HG03521 (cell line): ENCODE measurements around the gene TMEM223.
"Not testable (repeated sequence)": the region's sequence is repeated elsewhere in the genome, so short reads cannot be mapped to it uniquely, and the experiment has no call there.

Experiments
- ATAC-seq: cut with Tn5 transposase; IDR thresholded peaks from one replicate; pipeline ENCODE4 v1.9.1; 2021; ENCODE audit warnings: mild to moderate bottlenecking, moderate library complexity; ENCODE audit not compliant: unreplicated experiment

Gene TMEM223

DNA sequence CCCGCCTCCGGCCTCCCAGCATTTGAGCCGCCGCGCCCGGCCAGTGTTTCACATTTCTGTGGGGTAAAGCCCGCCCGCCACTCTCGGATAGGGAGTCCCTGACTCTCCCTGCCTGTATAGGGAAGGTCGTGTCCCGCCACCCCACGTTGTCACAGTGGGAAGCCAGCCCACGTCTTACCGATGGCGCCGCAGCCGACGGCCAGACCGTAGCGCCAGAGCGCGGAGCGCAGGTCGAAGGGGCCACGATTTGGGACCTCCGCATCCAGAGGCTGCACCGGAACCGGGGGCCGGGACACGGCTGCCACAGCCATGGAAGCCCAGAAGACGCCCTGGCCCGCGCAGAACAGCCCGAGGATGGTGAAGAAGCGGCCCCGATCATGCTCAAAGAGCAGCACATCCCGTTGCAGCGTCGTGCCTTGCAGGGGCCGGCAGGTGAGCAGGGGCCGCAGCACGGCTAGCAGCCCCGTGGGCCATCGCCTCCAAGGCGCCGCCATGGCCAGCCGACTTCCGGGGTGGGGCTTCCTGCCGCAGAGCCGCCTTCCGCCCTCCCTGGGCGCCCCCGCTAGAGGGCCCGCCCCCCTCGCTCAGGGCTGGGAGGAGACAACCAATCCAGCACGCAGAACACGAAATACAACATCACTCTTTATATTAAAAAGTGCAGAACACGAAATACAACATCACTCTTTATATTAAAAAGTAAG, at the start of gene TMEM223:
TMEM223 (minus strand) TSS at position 506 of the 701 bp plus-strand sequence; CDS start at position 494, 12 bp downstream.
- peak; percentile 61 for ATAC-seq

- not testable (repeated sequence) for ATAC-seq
Measured at GRCh38 chr11:62840721-62841360, 49.0 kb upstream of the TMEM223 start.

- ATAC-seq, result peak; percentile 51
Measured at GRCh38 chr11:62839050-62839945, 47.5 kb upstream of the TMEM223 start, which contains the start of gene WDR74. Gene WDR74 (minus strand): TSS chr11:62839590. CDS start chr11:62839570, 20 bp downstream.

- ATAC-seq, result no peak
Measured at GRCh38 chr11:62835336-62835735, 43.5 kb upstream of the TMEM223 start.

DNA sequence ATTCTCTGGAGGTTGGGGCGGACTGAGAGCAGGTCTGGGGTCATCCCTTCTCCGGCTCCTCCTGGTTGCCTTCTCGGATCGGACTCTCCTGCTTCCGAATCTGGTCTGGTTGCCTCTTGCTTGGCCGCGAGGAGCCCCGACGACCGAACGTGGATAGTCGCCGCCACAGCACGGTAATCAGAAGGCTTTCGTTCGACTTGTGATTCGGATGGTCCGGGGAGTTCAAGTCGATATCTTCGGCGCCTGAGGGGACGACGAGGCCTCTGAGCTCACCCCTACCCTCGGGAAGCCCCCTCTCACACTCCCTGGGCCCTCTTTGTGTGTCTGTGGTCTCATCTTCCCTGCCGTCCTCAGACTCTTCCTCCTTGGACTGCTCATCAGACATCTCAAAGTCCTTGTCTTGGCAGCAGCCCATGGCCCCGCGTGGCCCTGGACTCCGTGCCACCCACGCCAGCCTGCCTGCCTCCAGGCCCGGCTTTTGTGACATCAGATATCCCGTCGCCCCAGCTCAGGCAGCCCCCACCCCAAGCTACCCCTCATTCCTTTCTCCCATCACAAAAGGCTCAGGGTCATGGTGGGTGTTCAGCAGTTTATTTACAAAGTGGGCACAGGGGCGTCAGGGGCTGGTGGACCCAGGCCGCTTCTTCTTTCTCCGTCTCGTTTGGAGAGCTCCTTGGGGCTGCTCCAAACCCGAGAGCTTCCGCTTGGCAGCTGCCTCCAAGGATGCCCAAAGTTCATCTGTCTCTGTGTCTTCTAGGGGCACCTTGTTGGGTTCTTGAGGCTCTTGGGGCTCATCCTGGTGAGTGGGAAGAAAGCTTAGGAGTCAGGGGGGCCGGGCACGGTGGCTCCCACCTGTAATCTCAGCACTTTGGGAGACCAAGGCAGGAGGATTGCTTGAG, 40.8 kb upstream of the TMEM223 start, which contains the start of gene TEX54:
TEX54 (minus strand) TSS at position 506 of the 899 bp plus-strand sequence.
- ATAC-seq, result peak; percentile 10

GRCh38 chr11:62831520-62832335, 39.9 kb upstream of the TMEM223 start, which contains the start of gene STX5:
Gene STX5 (minus strand): TSS chr11:62832051. CDS start chr11:62831243, 808 bp downstream.
- peak; percentile 83 for ATAC-seq

GRCh38 chr11:62830904-62831519, 39.2 kb upstream of the TMEM223 start:
- ATAC-seq, result no peak

GRCh38 chr11:62828130-62828529, 36.3 kb upstream of the TMEM223 start:
- ATAC-seq, result not testable (repeated sequence)

DNA sequence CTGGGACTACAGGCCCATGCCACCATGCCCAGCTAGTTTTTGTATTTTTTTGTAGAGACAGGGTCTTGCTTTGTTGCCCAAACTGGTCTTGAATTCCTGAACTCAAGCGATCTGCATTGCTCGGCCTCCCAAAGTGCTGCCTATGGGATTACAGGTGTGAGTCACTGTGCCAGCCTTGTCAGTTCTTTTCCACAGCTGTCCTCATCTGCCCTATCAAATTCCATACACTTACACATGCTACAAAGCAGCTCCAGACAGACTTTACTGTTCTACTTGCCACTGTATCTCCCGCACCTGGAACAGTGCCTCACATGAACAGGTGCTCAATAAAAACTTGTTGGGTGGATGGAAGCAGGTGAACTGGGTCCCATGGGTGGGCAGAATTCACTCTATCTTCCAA, 31.9 kb upstream of the TMEM223 start:
- no peak for ATAC-seq

- ATAC-seq, result no peak
Measured at GRCh38 chr11:62817129-62817528, 25.3 kb upstream of the TMEM223 start.

GRCh38 chr11:62816557-62816956, 24.8 kb upstream of the TMEM223 start:
- ATAC-seq, result no peak

DNA sequence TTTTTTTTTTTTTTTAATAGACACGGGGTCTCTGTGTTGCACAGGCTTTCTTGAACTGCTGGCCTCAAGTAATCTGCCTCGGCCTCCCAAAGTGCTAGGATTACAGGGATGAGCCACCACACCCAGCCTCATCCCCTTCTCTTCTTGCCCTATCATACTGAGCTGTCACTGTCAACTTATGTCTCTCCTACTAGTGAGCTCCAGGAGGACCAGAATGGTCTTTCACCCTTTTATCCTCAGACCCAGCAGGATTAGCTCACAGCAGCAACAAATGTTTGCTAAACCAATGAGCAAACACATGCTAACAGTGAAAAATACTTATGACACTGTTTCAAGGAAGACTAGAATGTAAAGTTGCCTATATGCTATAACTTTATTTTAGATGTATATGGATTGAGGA, 19.9 kb upstream of the TMEM223 start:
- no peak for ATAC-seq

DNA sequence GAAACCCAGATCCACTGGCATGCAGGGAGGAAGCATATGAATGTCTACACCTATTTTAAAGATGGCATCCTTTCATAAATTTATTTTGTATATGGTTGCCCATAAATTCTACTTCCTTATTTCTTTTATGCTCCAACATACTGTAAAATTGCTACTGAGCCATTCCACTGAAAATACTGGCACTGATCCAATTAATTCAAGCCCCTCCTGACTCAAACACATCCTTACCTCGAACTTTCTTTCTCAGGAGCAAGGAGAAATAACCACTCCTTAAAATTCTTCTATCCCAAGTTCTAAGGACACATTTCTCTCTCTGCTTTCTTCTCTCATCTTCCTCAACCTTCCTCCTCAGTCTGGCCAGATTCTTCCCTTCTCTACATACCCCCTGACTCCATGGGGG, 18.9 kb upstream of the TMEM223 start:
- no peak for ATAC-seq

- no peak for ATAC-seq
Measured at GRCh38 chr11:62806611-62807121, 14.9 kb upstream of the TMEM223 start.

- no peak for ATAC-seq
Measured at GRCh38 chr11:62805961-62806441, 14.2 kb upstream of the TMEM223 start.

GRCh38 chr11:62805076-62805892, 13.5 kb upstream of the TMEM223 start, which contains the start of gene NXF1:
Gene NXF1 (minus strand): TSS chr11:62805440. CDS start chr11:62805356, 84 bp downstream.
- peak; percentile 81 for ATAC-seq

- ATAC-seq, result no peak
Measured at GRCh38 chr11:62804310-62805075, 12.7 kb upstream of the TMEM223 start.
